K562 (cell line): ENCODE measurements around the gene CLDN7. TPM values are rescaled to one million over a fixed set of nuclear protein-coding genes. Genes with fewer than 3 reads are reported as not detected.
A peak's percentile ranks its signal among the peaks of the same experiment; 100 is the strongest.

ENCODE experiments used
- COPS2 ChIP-seq: fragments of 450-650 bp; conservative IDR thresholded peaks from 2 replicates; pipeline ENCODE4 v1.6.1; 2016; ENCODE audit warnings: mild to moderate bottlenecking, moderate library complexity
- CREBBP ChIP-seq: IDR thresholded peaks from one replicate; pipeline ENCODE4 v1.6.1; 2012; ENCODE audit warnings: low read depth, mild to moderate bottlenecking, control low read depth, inconsistent platforms, low read length
- E2F8 ChIP-seq: fragments of 450-650 bp; IDR thresholded peaks from 2 replicates; pipeline ENCODE4 v1.7.1; 2018; ENCODE audit warnings: mild to moderate bottlenecking, low read depth; ENCODE audit not compliant: partially characterized antibody
- EP300 ChIP-seq: IDR thresholded peaks from 2 replicates; pipeline ENCODE4 v1.6.1; 2012; ENCODE audit warnings: low read length, improper control_type of control experiment
- FOXJ2 ChIP-seq: fragments of 200-800 bp; sonication (Bioruptor generic); IDR thresholded peaks from 2 replicates; pipeline ENCODE4 v1.6.1; 2016; ENCODE audit warnings: missing genetic modification characterization, missing compliant biosample characterization
- KDM1A ChIP-seq, 2 experiments: fragments of 450-650 bp; IDR thresholded peaks; 2 replicates each; pipeline ENCODE4 v1.6.1; 2016; ENCODE audit warnings: mild to moderate bottlenecking in 2 of 2
- PBX2 ChIP-seq, 2 experiments: IDR thresholded peaks in 1 of 2; conservative IDR thresholded peaks in 1 of 2; 2 replicates each; pipeline ENCODE4 v1.6.1; 2016; ENCODE audit warnings: low read depth in 2 of 2, mild to moderate bottlenecking in 1 of 2, missing compliant biosample characterization in 1 of 2, missing genetic modification characterization in 1 of 2, moderate library complexity in 1 of 2
- PCBP2 ChIP-seq: fragments of 200-400 bp; formaldehyde crosslinking; IDR thresholded peaks from 2 replicates; pipeline ENCODE4 v1.6.1; 2018; ENCODE audit warnings: low read length, low read depth, mild to moderate bottlenecking, moderate library complexity; ENCODE audit not compliant: poor library complexity, severe bottlenecking
- TARDBP ChIP-seq: fragments of 450-650 bp; IDR thresholded peaks from 2 replicates; pipeline ENCODE4 v1.6.1; 2016
- ZBTB11 ChIP-seq, 3 experiments: fragments of 200-800 bp in 1 of 3; fragments of 250-450 bp in 1 of 3; fragments of 450-650 bp in 1 of 3; sonication (Bioruptor Pico) in 1 of 3; sonication (Bioruptor generic) in 1 of 3; formaldehyde crosslinking in 1 of 3; IDR thresholded peaks; 2 replicates each; pipeline versions ENCODE4 v1.6.1 to v1.8.0; 2016 to 2022; ENCODE audit warnings: mild to moderate bottlenecking in 2 of 3, missing genetic modification characterization in 2 of 3, missing compliant biosample characterization in 1 of 3, moderate library complexity in 1 of 3
- ZBTB8A ChIP-seq: fragments of 450-650 bp; IDR thresholded peaks from 2 replicates; pipeline ENCODE4 v1.6.1; 2018; ENCODE audit warnings: mild to moderate bottlenecking, moderate library complexity; ENCODE audit not compliant: partially characterized antibody
- ZNF134 ChIP-seq: fragments of 250-450 bp; sonication (Bioruptor Pico); conservative IDR thresholded peaks from 2 replicates; pipeline ENCODE4 v1.4.0; 2020
- ZNF184 ChIP-seq: sonication (generic); formaldehyde crosslinking; IDR thresholded peaks from 2 replicates; pipeline ENCODE4 v1.5.0; 2020; ENCODE audit warnings: missing genetic modification reagents
- ZNF740 ChIP-seq, 3 experiments: fragments of 200-800 bp in 1 of 3; sonication (Bioruptor generic) in 1 of 3; sonication (generic) in 1 of 3; formaldehyde crosslinking in 1 of 3; IDR thresholded peaks; 2 replicates each; pipeline versions ENCODE4 v1.6.1 to v1.8.0; 2016 to 2022; ENCODE audit warnings: mild to moderate bottlenecking in 2 of 3, missing compliant biosample characterization in 2 of 3, missing genetic modification characterization in 2 of 3, missing genetic modification reagents in 1 of 3
- polyA plus RNA-seq, 8 experiments: library from polyadenylated mRNA; depleted of rRNA in 4 of 8; stranded (reverse) in 5 of 8; unstranded in 3 of 8; fragments of >200 nt; fragmentation: Nextera tagmentation in 2 of 8; fragmentation: Illumina TruSeq in 1 of 8; extraction: Ambion mirVana in 2 of 8; extraction: Trizol in 1 of 8; gene quantifications; 2 replicates each; pipeline versions ENCODE4 v1.2.1 to v1.2.3, GENCODE V29; 2011 to 2014; ENCODE audit warnings: inconsistent platforms in 1 of 8, missing spikeins in 1 of 8
- total RNA-seq, 7 experiments: library from RNA; depleted of rRNA in 6 of 7; stranded (reverse); fragments of >200 nt in 6 of 7; fragmentation: Illumina TruSeq in 2 of 7; extraction: Trizol in 2 of 7; gene quantifications; 2 replicates each; pipeline versions ENCODE4 v1.2.1 to v1.2.3, GENCODE V29; 2011 to 2021; ENCODE audit warnings: low replicate concordance in 1 of 7

The CLDN7 gene
- total and polyA plus RNA-seq, 9 of the 15 experiments (the other 6 are each of a cell fraction or from before 2014, with no cell fraction given) = 2.2 to 14.5 (median 7.6) TPM

GRCh38 chr17:7280519-7281073, 18.3 kb upstream of the CLDN7 start (continued):
- TF ChIP-seq ZBTB11 (CRISPR knock-in tag; IDR thresholded peaks at IDR 0.05) (no peak; a peak in 1 of 6 replicates), ZNF184 (CRISPR knock-in tag) (no peak), COPS2 (no peak), FOXJ2 (tag) (no peak), TARDBP (no peak), E2F8 (no peak), ZBTB8A (no peak), EP300 (no peak), ZNF740 (CRISPR knock-in tag; IDR thresholded peaks at IDR 0.05) (0 out of 2 replicates have a peak, but pooled peaks have one; percentile 60), ZNF740 (tag; IDR thresholded peaks at IDR 0.05) (no peak), PCBP2 (no peak), KDM1A (IDR thresholded peaks at IDR 0.05) (no peak), ZNF134 (CRISPR knock-in tag) (no peak), PBX2 (CRISPR knock-in tag; IDR thresholded peaks at IDR 0.05; ENCODE audit: low read depth) (no peak), PBX2 (tag; conservative IDR thresholded peaks at IDR 0.05; ENCODE audit: low read depth) (no peak), CREBBP (no peak)
